Measurements from ENCODE around the gene SCN11A. TPM values are rescaled to one million over a fixed set of nuclear protein-coding genes. Genes with fewer than 3 reads are reported as not detected.

Gene SCN11A
- total and polyA plus RNA-seq, 9 of the 15 experiments (the other 6 are each of a cell fraction or from before 2014, with no cell fraction given), result 0.01 to 0.05 (median 0.04) TPM; not detected in 6

DNA sequence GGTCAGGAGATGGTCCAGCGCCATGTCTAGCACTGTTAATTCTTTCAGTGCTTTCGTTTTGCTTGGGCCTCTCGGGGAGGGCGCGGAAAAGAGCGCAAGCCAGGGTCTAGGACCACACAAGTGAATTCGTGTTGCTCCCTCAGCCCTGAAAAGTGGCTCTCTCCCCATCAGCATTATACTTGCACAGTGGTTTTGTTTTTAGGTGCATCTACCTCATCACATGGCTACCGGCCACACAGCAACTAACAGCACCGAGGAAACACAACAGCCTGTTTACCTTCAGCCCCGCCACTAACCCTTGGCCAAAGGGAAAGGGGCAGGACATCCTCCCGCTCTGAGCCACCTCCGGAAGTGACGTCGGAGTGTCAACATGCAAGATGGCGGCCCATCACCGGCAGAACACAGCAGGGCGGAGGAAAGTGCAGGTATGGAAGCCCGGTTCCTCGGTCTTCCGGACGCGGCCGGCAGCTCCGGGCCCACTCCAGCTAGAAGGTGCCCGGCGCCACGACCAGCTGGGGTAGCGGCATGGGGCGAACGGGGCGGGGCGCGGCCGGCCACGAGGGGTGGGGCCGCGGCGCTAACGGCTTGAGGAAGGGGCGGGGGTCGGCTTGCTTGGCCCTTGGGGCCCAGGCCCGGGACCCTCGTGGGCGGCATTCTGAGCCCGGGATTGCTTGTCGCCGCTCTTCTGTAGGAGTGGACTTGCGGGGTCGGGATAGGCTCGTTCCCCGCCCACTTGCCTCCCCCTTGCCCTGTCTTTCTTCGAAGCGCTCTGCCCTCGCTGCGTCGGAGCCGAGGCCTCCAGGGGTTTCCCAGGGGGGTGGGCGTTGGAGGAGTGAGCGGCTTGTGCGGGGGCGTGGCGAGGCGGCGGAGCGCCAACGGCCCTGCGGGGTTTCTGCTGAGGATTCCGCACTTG, at the start of gene SCN11A, which contains the start of gene WDR48 (continued):
- no peak for TF ChIP-seq NR1H2 (CRISPR knock-in tag; IDR thresholded peaks at IDR 0.05)
- peak; percentile 92 for TF ChIP-seq POLR2AphosphoS5 (IDR thresholded peaks at IDR 0.05; ENCODE audit: control insufficient read depth, insufficient read depth, low read depth, low read length)
- TF ChIP-seq RAD51 (IDR thresholded peaks at IDR 0.05; ENCODE audit: borderline replicate concordance, low read depth), result 0 out of 2 replicates have a peak, but pooled peaks have one; percentile 13
- TF ChIP-seq POLR2AphosphoS2 (IDR thresholded peaks at IDR 0.05; ENCODE audit: low read length), result peak; percentile 65; the same call in 1 of the 2 replicates
- TF ChIP-seq SOX6 (IDR thresholded peaks at IDR 0.05), result peak; percentile 71
- 0 out of 2 replicates have a peak, but pooled peaks have one; percentile 30 for TF ChIP-seq ZSCAN32 (CRISPR knock-in tag; IDR thresholded peaks at IDR 0.05)
- no peak for TF ChIP-seq CLOCK (CRISPR knock-in tag; IDR thresholded peaks at IDR 0.05; ENCODE audit: borderline replicate concordance)
- TF ChIP-seq TAF15 (IDR thresholded peaks at IDR 0.05; ENCODE audit: low read depth, low read length), result no peak
- TF ChIP-seq SETDB1 (IDR thresholded peaks at IDR 0.05; ENCODE audit: low read length), result no peak
- TF ChIP-seq MCM2 (IDR thresholded peaks at IDR 0.05; ENCODE audit: low read depth), result no peak
- TF ChIP-seq, protein P1, sequence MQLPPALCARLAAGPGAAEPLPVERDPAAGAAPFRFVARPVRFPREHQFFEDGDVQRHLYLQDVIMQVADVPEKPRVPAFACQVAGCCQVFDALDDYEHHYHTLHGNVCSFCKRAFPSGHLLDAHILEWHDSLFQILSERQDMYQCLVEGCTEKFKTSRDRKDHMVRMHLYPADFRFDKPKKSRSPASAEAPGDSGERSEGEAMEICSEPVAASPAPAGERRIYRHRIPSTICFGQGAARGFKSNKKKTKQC (CRISPR knock-in tag; IDR thresholded peaks at IDR 0.05), result peak; percentile 92
- peak; percentile 95 to 99 (median 97) for TF ChIP-seq YY1 (IDR thresholded peaks at IDR 0.05; ENCODE audit: borderline replicate concordance in 1 of 3, control insufficient read depth in 1 of 3, extremely low read depth in 1 of 3, insufficient read depth in 3 of 3, insufficient read length in 1 of 3, insufficient replicate concordance in 2 of 3, low read depth in 1 of 3, low read length in 2 of 3)
- no peak for TF ChIP-seq NUFIP1 (IDR thresholded peaks at IDR 0.05; ENCODE audit: partially characterized antibody)
- TF ChIP-seq ZNF76 (CRISPR knock-in tag; IDR thresholded peaks at IDR 0.05; ENCODE audit: borderline replicate concordance), result peak; percentile 45; the same call in 1 of the 2 replicates
- no peak; the same call in 1 of the 2 replicates for TF ChIP-seq BRD4 (IDR thresholded peaks at IDR 0.05)
- TF ChIP-seq, protein P2, sequence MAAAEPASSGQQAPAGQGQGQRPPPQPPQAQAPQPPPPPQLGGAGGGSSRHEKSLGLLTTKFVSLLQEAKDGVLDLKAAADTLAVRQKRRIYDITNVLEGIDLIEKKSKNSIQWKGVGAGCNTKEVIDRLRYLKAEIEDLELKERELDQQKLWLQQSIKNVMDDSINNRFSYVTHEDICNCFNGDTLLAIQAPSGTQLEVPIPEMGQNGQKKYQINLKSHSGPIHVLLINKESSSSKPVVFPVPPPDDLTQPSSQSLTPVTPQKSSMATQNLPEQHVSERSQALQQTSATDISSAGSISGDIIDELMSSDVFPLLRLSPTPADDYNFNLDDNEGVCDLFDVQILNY (CRISPR knock-in tag; IDR thresholded peaks at IDR 0.05), result no peak
- TF ChIP-seq NR0B1 (IDR thresholded peaks at IDR 0.05; ENCODE audit: partially characterized antibody), result no peak
- peak; percentile 78; the same call in 1 of the 2 replicates for TF ChIP-seq ZBED1 (IDR thresholded peaks at IDR 0.05)
- TF ChIP-seq SPI1 (IDR thresholded peaks at IDR 0.05; ENCODE audit: borderline replicate concordance, low read depth, low read length), result 0 out of 2 replicates have a peak, but pooled peaks have one; percentile 23
- no peak for TF ChIP-seq KDM2B (CRISPR knock-in tag; IDR thresholded peaks at IDR 0.05)
- TF ChIP-seq EGR1 (conservative IDR thresholded peaks at IDR 0.05), result peak; percentile 97
- TF ChIP-seq CXXC5 (CRISPR knock-in tag; IDR thresholded peaks at IDR 0.05), result peak; percentile 48
- no peak for TF ChIP-seq OTX1 (CRISPR knock-in tag; IDR thresholded peaks at IDR 0.05)
